ENCODE data around the gene HTRA1. TPM values are rescaled to one million over a fixed set of nuclear protein-coding genes. Genes with fewer than 3 reads are reported as not detected.

HTRA1 gene
- total and polyA plus RNA-seq, 10 of the 15 experiments (the other 5 are each of a cell fraction or from before 2014, with no cell fraction given): 0.13 TPM; not detected in 9

DNA sequence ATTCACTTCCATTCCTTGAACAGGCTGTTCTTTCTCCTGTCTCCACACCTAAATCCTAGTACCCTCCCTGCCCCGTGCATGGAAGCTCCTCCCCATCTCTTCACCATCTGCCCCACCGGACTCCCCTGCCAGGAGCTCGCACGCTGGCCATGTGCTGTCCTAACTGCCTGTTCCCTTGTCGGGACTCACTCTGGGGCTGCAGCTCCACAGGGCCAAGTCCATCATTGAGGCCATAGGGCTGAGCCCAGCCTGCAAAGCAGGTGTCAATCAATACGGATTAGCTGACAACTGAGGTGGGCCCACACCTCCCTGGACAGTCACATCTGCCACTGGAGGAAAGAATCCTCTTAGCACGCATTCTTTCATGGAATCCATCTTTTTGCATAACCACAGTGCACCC is 57.8 kb downstream of the HTRA1 start (continued):
- TF ChIP-seq, protein P1, sequence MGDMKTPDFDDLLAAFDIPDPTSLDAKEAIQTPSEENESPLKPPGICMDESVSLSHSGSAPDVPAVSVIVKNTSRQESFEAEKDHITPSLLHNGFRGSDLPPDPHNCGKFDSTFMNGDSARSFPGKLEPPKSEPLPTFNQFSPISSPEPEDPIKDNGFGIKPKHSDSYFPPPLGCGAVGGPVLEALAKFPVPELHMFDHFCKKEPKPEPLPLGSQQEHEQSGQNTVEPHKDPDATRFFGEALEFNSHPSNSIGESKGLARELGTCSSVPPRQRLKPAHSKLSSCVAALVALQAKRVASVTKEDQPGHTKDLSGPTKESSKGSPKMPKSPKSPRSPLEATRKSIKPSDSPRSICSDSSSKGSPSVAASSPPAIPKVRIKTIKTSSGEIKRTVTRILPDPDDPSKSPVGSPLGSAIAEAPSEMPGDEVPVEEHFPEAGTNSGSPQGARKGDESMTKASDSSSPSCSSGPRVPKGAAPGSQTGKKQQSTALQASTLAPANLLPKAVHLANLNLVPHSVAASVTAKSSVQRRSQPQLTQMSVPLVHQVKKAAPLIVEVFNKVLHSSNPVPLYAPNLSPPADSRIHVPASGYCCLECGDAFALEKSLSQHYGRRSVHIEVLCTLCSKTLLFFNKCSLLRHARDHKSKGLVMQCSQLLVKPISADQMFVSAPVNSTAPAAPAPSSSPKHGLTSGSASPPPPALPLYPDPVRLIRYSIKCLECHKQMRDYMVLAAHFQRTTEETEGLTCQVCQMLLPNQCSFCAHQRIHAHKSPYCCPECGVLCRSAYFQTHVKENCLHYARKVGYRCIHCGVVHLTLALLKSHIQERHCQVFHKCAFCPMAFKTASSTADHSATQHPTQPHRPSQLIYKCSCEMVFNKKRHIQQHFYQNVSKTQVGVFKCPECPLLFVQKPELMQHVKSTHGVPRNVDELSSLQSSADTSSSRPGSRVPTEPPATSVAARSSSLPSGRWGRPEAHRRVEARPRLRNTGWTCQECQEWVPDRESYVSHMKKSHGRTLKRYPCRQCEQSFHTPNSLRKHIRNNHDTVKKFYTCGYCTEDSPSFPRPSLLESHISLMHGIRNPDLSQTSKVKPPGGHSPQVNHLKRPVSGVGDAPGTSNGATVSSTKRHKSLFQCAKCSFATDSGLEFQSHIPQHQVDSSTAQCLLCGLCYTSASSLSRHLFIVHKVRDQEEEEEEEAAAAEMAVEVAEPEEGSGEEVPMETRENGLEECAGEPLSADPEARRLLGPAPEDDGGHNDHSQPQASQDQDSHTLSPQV (IDR thresholded peaks at IDR 0.05): no peak
- TF ChIP-seq ZNF207 (IDR thresholded peaks at IDR 0.05; ENCODE audit: borderline replicate concordance): no peak
- TF ChIP-seq, protein P2, sequence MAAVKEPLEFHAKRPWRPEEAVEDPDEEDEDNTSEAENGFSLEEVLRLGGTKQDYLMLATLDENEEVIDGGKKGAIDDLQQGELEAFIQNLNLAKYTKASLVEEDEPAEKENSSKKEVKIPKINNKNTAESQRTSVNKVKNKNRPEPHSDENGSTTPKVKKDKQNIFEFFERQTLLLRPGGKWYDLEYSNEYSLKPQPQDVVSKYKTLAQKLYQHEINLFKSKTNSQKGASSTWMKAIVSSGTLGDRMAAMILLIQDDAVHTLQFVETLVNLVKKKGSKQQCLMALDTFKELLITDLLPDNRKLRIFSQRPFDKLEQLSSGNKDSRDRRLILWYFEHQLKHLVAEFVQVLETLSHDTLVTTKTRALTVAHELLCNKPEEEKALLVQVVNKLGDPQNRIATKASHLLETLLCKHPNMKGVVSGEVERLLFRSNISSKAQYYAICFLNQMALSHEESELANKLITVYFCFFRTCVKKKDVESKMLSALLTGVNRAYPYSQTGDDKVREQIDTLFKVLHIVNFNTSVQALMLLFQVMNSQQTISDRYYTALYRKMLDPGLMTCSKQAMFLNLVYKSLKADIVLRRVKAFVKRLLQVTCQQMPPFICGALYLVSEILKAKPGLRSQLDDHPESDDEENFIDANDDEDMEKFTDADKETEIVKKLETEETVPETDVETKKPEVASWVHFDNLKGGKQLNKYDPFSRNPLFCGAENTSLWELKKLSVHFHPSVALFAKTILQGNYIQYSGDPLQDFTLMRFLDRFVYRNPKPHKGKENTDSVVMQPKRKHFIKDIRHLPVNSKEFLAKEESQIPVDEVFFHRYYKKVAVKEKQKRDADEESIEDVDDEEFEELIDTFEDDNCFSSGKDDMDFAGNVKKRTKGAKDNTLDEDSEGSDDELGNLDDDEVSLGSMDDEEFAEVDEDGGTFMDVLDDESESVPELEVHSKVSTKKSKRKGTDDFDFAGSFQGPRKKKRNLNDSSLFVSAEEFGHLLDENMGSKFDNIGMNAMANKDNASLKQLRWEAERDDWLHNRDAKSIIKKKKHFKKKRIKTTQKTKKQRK (IDR thresholded peaks at IDR 0.05; ENCODE audit: low read depth, low read length): no peak
- TF ChIP-seq TAF1 (IDR thresholded peaks at IDR 0.05; ENCODE audit: borderline replicate concordance, low read depth, low read length): no peak
- TF ChIP-seq, protein P3, sequence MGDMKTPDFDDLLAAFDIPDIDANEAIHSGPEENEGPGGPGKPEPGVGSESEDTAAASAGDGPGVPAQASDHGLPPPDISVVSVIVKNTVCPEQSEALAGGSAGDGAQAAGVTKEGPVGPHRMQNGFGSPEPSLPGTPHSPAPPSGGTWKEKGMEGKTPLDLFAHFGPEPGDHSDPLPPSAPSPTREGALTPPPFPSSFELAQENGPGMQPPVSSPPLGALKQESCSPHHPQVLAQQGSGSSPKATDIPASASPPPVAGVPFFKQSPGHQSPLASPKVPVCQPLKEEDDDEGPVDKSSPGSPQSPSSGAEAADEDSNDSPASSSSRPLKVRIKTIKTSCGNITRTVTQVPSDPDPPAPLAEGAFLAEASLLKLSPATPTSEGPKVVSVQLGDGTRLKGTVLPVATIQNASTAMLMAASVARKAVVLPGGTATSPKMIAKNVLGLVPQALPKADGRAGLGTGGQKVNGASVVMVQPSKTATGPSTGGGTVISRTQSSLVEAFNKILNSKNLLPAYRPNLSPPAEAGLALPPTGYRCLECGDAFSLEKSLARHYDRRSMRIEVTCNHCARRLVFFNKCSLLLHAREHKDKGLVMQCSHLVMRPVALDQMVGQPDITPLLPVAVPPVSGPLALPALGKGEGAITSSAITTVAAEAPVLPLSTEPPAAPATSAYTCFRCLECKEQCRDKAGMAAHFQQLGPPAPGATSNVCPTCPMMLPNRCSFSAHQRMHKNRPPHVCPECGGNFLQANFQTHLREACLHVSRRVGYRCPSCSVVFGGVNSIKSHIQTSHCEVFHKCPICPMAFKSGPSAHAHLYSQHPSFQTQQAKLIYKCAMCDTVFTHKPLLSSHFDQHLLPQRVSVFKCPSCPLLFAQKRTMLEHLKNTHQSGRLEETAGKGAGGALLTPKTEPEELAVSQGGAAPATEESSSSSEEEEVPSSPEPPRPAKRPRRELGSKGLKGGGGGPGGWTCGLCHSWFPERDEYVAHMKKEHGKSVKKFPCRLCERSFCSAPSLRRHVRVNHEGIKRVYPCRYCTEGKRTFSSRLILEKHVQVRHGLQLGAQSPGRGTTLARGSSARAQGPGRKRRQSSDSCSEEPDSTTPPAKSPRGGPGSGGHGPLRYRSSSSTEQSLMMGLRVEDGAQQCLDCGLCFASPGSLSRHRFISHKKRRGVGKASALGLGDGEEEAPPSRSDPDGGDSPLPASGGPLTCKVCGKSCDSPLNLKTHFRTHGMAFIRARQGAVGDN (IDR thresholded peaks at IDR 0.05): no peak
- TF ChIP-seq, protein P4, sequence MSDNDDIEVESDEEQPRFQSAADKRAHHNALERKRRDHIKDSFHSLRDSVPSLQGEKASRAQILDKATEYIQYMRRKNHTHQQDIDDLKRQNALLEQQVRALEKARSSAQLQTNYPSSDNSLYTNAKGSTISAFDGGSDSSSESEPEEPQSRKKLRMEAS (IDR thresholded peaks at IDR 0.05; ENCODE audit: low read depth, low read length): no peak
- TF ChIP-seq RBBP5 (conservative IDR thresholded peaks at IDR 0.05): no peak
- TF ChIP-seq ZNF622 (IDR thresholded peaks at IDR 0.05): no peak
- TF ChIP-seq SMAD5 (IDR thresholded peaks at IDR 0.05; ENCODE audit: low read depth): no peak
- no peak for TF ChIP-seq MEF2B (IDR thresholded peaks at IDR 0.05; ENCODE audit: partially characterized antibody, poor library complexity, severe bottlenecking)

All from GM12878 (cell line).